Stomach (tissue), 4 donors: ENCODE measurements around the gene AQP7.

ENCODE experiments used
- EP300 ChIP-seq: sonication (generic); formaldehyde crosslinking; IDR thresholded peaks from one replicate; pipeline ENCODE4 v1.6.1; 2017; ENCODE audit warnings: antibody characterized with exemption
- TF ChIP-seq, protein P1 (sequence below), 7 experiments: fragments of 450-650 bp in 4 of 7; fragments of 200-600 bp in 3 of 7; sonication (generic) in 3 of 7; IDR thresholded peaks; one replicate each; pipeline ENCODE4 v1.5.1; 2016 to 2019; ENCODE audit warnings: antibody characterized with exemption in 7 of 7, control low read depth in 2 of 7, mild to moderate bottlenecking in 1 of 7

- TF ChIP-seq, protein P1, sequence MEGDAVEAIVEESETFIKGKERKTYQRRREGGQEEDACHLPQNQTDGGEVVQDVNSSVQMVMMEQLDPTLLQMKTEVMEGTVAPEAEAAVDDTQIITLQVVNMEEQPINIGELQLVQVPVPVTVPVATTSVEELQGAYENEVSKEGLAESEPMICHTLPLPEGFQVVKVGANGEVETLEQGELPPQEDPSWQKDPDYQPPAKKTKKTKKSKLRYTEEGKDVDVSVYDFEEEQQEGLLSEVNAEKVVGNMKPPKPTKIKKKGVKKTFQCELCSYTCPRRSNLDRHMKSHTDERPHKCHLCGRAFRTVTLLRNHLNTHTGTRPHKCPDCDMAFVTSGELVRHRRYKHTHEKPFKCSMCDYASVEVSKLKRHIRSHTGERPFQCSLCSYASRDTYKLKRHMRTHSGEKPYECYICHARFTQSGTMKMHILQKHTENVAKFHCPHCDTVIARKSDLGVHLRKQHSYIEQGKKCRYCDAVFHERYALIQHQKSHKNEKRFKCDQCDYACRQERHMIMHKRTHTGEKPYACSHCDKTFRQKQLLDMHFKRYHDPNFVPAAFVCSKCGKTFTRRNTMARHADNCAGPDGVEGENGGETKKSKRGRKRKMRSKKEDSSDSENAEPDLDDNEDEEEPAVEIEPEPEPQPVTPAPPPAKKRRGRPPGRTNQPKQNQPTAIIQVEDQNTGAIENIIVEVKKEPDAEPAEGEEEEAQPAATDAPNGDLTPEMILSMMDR (IDR thresholded peaks at IDR 0.05): no peak
- TF ChIP-seq EP300: no peak
These were observed 58.2 kb downstream of the AQP7 start for GRCh38 chr9:33344145-33344544.
